Nucleus accumbens (tissue), 56 donors: ENCODE measurements around the gene MRPL10.

Experiments
- DNase-seq, 56 donors: peaks; one replicate each; lab custom pipeline; 2025; lab: John Stamatoyannopoulos, UW

The MRPL10 gene

GRCh38 chr17:47862621-47863440 is 31.5 kb upstream of the MRPL10 start:
- DNase-seq = no peak

- DNase-seq = no peak
Measured at GRCh38 chr17:47860386-47860785, 29.0 kb upstream of the MRPL10 start.

GRCh38 chr17:47857551-47858455 is 26.5 kb upstream of the MRPL10 start:
- no peak for DNase-seq

GRCh38 chr17:47856830-47857229 is 25.5 kb upstream of the MRPL10 start:
- no peak for DNase-seq

- no peak for DNase-seq
Measured at GRCh38 chr17:47855737-47856136, 24.4 kb upstream of the MRPL10 start.

- no peak for DNase-seq
Measured at GRCh38 chr17:47853616-47854015, 22.3 kb upstream of the MRPL10 start.

GRCh38 chr17:47852113-47852949 is 21.0 kb upstream of the MRPL10 start:
- no peak for DNase-seq

GRCh38 chr17:47851764-47852112 is 20.4 kb upstream of the MRPL10 start:
- DNase-seq = no peak

GRCh38 chr17:47850692-47851573 is 19.6 kb upstream of the MRPL10 start, which contains the start of gene SP6:
TSS of gene SP6 (minus strand) at chr17:47851163. CDS start at chr17:47848429, 2,734 bp downstream.
- peak in 1 of 56 donors; percentile 23 for DNase-seq

- DNase-seq = no peak
Measured at GRCh38 chr17:47850373-47850691, 19.0 kb upstream of the MRPL10 start.

- DNase-seq = no peak
Measured at GRCh38 chr17:47848198-47848513, 16.8 kb upstream of the MRPL10 start.

GRCh38 chr17:47847341-47848197 is 16.2 kb upstream of the MRPL10 start:
- no peak for DNase-seq

GRCh38 chr17:47846716-47847340 is 15.5 kb upstream of the MRPL10 start:
- no peak for DNase-seq

GRCh38 chr17:47845716-47846075 is 14.4 kb upstream of the MRPL10 start:
- DNase-seq = no peak

- DNase-seq = no peak
Measured at GRCh38 chr17:47844814-47845715, 13.7 kb upstream of the MRPL10 start.

GRCh38 chr17:47844227-47844626 is 12.9 kb upstream of the MRPL10 start:
- DNase-seq = no peak

GRCh38 chr17:47843391-47843730 is 12.0 kb upstream of the MRPL10 start:
- DNase-seq = no peak
